HPDE6-E6E7 (cell line): Measurements from ENCODE around the gene UNC13C.

Experiments used
- DNase-seq: peaks from one replicate; pipeline ENCODE4 v3.0.0; 2011; ENCODE audit warnings: missing footprints; ENCODE audit errors: extremely low spot score

The UNC13C gene

DNA sequence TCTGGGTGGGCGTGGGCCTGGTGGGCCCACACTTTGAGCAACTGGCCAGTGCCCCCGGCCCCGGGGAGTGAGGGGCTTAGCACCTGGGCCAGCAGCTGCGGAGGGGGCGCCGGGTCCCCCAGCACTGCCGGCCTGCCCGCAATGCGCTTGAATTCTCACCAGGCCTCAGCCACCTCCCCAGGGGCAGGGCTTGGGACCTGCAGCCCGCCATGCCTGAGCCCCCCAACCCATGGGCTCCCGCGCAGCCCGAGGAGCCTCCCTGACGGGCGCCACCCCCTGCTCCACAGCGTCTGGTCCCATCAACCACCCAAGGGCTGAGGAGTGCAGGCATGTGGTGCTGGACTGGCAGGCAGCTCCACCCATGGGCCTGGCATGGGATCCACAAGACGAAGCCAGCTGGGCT, 484.3 kb downstream of the UNC13C start:
- no peak for DNase-seq

DNA sequence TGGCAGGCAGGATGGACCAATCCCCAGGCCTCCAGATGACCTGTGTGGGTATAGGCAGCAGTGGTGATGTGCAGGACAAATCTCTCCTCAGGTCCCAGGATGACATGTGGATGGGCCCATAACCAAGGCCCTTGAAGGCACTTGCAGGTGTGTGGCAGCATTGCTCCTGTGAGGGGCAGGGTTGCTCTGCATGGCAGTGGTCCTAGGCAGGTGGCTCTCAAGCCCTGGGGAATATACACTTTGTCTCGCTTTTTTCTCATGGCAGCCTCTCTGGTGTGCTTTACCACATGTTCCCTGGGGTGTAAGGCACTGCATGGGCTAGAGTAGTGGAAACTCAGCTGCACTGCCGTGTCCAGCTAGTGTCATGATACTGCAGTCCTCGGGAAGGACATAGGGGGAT, 503.6 kb downstream of the UNC13C start:
- DNase-seq: no peak

DNA sequence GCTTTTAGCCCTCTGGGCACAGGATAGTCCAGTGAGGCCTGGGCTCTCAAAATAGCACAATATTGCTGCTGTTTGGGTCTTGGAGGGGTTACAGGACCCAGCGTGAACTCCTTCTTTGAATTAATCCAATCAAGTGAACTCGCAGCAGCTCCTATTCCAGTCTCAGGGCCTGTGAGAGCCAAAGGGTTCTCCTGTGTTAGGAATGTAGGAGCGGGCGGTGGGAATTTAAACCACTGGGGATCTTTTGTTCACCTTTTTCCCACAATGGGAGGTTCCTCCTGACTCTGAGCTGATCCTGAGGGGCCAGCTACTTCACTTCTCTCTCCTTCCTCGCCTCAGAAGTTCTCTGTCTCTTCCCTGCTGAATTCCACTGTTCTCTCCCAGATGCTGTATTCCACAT, 504.0 kb downstream of the UNC13C start:
- no peak for DNase-seq

DNA sequence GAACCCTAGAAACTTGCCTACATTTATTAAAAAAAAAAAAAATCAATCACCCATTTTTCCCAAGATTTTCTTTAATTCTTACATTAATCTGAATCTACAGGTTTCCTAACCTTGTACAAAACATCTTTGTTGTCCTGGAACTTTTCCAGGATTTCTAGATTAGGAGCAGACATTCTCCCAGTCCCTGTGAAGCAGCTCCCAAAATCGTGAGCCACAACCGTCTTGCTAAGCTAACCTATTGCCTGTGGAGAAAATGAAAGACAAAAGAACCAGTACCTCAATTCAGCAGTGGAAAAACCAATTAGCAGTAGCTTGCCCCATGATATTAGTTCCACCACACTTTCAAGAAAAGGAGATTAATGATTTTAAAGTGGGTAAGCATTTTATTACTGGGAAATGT, 522.1 kb downstream of the UNC13C start:
- DNase-seq: no peak

DNA sequence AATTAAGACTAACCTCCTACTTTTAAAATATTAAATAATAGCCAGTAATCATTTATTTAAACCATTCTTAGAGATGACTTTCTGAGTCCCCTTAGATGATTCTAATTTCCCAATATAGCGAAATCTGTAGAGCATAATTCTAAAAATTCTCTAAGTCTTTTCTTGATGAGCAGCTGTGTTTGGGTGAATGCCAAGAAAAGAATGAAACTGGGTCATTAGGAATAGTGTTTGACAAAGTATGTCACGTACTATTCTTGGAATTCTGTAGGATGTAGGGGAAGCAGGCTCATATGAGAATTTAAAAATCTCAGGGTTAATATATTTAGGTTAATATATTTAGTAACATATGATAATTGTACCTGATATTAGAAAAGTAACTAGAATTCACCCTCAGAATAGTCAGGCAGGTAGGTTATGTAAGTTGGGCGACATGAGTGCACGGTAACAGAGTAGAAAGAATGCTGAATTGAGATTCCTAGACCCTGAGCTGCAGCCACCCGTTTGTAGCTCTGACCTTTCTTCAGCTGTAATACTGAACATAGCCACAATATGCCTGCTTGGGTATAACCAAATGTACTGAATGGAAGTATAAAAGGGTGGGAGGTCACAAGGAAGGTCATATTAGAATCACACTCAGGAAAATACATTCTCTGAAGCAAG, 524.3 kb downstream of the UNC13C start:
- no peak for DNase-seq

DNA sequence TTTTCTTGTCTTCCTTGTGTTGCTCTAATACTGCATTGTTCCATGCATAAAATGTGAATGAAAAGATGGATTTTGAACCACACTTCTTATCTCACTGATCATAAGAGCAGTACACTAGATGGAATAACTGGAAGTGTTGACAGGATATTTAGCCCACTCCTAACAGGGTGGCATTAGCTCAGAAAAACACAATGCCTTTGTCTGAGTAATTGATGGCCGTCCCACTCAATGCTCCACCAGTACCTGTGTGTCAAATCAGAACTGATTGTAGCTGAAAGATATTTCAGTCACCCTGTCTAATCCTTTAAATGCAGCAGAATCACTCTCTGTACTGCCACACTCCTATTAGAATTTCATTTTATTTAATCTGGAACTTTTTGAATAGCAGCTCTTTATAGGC, 526.5 kb downstream of the UNC13C start:
- no peak for DNase-seq

DNA sequence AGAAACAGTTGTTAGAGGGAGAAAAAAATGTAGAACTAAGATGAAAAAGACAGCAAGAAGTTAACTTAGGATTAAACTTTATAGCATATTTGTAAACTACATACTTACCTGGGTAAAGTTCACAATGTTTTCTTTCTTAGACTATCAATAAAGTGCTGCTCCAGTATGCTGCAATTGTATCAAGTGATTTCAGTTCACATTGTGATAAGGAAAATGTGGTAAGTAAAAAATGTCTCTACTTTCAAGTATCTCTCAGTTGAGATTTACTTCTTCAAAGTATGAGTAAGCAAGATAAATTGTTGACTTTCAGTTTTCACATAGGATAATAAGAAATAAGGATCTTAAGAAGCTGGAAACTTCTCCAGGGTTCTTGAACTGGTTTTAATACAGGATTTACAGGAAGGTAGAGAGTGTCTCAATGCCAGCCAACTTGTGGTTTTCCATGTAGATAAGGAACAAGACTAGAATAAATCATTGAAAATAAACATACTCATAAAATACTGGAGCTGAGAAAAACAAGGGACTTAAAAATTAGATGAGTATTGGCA, 528.8 kb downstream of the UNC13C start:
- DNase-seq: no peak

DNA sequence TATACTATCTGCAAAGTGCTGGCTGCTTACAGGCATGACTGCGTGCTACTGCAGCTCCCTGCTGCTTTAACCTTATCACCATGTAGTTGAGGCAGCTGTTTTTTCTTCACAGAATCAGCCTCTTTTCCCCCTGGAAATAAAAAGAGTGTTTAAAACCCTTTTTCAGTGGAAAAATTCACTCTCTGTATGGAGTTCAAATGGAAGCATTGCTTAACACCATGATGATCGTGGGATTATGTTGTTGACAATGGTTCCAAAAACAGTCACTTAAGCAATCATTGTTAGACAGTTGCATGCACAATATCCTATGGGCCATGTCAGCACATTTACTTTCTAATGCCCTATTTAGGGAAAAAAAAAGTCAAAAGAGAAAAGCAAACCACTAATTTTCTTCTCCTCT, 536.4 kb downstream of the UNC13C start:
- DNase-seq: no peak

DNA sequence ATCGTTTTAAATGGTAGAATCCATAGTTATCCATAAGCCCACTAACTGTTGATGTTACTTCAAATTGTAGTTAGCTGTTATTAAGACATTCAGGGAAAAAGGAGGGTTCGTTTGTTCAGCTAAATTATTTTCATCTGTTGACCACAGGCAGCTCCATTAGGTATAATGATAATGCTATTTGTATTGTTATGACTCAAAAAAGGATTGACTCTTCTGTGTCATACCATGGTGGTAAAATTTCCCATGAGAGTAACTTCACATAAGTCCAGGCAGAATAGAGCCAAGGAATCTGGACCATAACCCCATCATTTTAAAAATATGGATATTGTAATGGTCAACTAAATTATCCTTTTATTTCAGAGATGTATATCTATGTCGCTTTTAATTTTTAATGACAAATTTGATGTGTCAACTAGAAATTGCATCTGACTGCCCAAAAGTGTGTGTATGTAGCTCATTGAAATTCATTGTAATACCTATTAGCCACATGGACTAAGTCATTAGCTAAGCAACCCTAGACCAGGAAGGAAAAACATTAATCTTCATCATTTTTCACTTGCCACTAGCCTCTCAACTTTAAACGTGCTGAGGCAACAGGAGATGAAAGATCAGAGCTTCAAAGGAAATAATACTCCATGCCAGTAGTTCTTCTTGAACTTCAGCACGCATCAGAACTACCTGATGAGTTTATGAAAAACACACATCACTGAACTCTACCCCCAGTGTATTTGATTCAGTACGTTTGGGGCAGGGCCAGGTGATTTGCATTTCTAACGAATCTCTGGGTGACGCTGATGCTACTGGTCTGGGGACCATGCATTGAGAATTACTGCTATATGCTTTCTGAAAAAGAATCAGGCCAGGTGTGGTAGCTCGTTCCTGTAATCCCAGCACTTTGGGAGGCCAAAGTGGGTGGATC, 537.7 kb downstream of the UNC13C start:
- no peak for DNase-seq

DNA sequence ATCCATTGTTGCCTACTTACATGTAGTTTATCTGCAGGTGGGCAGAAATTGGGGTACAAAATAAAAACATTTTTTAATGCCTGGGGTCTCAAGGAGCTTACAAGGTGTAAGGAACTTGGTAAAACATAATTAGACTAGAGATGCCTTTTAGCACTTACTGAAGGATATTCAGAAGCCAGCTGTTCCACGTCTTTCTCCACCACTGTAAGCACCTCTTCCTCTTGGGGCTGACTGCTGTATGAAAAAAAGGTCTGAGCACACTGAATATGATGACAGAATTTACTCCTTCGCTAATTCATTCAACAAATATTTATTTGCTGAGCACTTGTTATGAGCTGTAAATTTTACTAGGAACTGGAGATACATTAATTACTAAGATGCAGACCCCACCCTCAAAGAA, 539.1 kb downstream of the UNC13C start:
- no peak for DNase-seq

DNA sequence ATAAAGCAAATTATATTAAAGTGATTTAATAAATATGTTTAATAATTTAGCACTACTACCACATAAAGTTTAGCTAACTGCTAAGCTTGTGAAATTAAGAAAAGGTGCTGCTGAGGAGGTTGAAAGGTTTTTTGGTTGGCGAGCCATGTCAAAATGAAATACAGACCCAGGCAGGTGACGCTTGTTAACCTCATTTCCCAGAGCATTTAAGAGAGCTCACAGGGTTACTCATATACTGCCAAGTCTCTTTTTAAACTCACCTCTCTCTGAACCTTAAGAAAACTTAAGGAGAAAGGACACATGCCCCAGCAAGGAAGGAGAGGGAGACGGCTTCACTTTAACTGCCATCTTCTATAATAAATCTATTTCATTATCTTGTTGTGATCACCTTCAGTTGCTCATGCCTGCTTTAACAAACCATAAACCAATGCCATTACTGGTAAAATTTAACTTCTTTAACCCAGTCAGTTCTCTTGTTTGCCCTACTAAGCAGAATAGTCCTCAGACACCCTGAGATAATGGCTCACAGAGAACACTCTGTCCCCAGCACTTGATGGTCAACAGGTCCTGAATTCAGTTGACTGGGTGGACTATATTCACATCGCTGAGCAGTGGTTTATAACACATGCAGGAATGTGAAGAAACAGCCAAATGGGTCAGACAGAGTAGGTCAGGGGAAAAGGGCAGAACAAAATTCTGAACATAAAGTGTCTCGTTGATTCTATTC, 540.1 kb downstream of the UNC13C start:
- DNase-seq: no peak

DNA sequence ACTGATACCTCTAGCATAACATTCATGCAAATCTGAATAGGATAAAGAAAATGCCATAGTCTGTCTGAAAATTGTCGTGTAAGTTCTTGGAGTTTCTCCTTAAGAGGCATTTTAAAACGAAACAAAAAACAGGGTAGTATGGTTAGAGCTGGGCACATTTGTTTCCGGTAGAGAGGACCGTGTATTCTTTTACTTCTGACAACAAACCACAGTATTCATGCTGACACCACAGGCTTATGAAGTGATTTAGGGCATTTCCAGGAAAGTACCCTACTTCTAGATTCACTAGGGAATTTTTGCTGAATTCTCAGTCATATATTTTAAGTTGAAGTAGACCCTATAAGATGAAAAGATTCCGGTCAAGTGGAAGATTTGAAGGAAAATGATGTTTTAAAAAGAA, 541.3 kb downstream of the UNC13C start:
- DNase-seq: no peak

DNA sequence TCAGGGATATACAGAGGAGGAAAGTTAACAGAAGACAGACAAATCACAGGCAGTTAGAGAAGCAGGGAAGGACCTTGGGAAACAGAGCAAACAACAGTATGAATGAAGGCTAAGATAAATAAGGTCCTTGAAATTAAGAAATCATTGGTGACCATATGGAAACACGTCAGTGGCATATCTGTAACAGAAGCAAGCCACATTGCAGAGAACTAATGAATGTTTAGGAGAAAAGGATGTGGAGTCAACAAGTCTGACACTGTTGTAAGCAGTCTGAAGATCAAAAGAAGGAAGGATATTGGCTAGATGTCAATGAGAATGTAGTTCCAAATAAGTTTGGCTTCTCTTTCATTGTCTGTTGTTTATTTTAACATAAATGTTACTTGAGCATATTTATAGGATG, 542.4 kb downstream of the UNC13C start:
- DNase-seq: no peak

DNA sequence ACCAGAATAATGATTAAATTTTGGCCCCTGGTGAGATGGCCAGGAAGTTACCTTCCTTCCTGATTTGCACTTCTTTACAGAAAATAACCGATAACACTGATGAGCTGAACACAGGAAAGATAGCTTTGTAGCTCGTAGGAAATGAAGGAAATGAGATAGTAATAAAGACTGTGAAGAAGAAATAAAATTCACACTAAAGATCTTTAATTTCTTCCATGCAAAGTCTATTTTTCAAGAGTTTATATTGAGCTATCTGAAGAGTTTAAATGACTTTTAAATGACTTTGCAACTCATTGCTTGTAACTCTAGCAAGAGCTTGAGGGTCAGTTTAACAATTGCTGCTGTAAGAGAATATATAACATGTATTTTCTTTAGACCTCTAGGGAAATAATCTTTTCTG, 543.0 kb downstream of the UNC13C start:
- no peak for DNase-seq

DNA sequence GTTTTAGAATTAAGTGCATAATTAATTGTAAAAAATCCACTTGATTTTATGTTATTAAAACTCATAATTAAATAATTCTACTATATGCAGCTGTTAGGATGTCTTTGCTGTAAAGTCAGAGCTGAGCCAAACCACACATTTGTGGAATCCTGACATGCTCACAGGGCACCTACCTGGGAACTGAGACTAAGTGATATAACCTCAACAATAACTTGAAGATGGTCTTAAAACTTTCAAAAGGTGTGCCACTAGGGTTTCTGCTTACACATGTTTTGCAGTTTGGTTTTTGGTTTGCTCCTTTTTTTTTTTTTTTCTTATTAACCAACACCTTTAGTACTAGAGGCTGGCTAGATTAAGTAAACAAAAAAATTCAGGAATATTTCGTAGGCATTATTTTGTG, 549.8 kb downstream of the UNC13C start:
- DNase-seq: no peak

DNA sequence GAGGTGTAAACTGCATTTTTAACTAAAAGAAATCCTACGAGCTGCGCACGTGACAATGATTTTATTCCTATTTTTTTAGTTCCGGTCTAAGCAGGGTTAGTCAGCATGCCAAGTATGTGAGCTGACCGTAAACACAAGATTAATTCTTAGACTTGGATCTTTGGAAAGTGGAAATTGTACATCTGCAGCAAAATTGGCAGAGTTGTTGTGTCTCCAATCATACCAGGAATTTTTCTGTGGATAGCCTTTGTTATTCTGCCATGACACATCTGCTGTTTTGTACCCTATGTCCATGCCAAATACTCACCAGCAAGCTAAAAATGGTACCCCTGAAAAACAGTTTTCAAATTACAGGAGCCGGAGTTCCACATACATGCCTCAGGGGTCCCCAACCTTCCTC, 562.5 kb downstream of the UNC13C start:
- DNase-seq: no peak

DNA sequence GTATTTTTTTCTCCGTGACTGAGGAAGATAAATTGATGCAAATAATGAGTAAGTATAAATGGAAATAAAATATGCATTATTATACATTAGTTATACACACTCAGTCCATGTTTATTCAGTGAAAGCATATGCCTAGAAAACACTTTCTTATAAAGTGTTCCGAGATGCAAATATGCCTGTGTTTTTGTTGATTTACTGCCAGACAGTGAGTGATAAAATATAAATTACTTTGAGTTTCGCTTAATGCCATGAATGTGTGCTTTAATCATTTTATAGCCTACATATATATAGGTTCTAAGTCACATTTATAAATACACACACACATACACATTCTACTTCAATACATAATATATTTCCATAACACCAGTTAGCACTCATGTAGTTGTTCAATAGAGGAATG, 569.2 kb downstream of the UNC13C start:
- no peak for DNase-seq

DNA sequence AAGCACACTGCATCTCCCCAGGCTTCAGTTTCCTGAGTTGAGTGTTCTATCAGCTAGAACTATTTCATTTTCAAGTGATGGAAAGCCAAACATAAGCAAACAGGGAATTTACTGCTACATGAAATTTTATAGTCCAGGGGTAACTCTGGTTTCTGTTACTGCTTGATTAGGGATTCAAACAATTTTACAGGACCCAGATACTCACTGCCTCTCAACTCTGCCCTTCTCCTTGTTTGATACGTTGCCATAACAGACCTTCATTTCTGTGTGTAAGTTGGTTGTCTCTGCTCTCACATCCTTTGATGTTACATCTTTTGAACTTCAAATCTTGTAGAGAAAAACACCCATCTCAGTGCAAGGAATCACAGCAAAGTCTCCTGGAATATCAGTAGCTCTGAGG, 572.7 kb downstream of the UNC13C start:
- no peak for DNase-seq

DNA sequence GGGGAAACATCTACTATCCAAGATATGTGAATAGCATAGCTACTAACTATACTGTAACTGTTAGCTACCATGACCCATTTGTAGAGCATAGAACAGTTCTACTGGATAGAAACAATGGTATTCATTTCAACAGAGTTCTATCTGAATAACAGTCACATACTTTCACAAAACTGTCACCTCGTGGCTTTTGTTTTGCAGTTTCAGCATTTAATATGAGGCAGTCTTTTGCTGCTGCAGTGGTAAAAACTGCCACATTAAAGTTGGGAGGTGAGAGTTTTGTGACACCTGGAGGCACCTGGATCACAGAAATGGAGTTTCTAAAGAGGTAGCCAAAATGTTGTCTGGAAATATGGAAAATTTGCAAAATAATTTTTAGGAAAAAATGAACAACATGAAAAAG, 578.0 kb downstream of the UNC13C start:
- DNase-seq: no peak

DNA sequence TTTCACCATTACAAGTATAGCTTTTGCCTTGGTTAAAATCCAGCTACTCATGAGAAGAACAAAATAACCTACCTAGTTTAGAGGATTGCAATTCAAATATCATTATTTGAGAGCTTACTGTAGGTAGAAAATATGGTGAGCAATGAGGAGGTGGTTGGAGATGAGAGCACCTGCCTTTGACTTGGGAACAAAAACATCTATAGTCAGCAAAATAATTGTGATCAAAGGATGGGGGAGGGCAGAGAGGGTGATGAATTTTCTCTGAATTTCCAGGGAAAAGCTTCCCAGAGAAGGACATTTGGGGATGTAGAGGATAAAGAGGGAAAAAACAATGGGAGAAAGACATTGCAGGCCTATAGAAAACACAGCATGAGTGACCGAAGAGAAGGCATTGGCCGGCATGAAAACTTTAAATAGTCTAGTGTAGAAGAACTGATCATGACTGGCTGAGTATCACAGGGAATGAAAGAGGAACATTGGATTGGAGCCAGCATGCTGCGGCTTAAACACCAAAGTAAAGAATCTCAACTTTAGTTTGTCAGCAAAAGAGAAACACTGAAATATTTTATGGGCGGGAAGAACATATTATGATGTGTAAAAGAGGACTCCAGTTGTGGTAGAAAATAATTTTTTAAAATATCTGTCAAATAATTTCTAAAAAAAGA, 581.3 kb downstream of the UNC13C start:
- no peak for DNase-seq

DNA sequence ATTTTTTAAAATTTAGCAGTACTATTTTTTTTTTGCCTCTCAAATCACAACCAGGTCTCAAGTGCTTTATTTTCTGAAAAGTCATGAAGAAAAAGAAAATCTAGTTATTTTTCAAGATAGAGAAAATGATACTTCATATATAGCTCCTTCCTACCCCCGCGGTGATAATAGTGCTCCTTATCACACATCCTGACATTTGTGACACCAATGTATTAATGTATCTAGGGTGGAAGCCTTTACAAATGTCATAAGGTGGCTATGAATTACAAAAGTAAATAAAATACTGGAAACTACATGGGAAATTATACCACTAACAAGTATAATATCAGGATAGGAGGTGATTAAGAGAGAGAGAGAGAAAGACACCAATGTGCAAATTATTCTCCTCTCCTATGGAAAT, 582.2 kb downstream of the UNC13C start:
- no peak for DNase-seq

DNA sequence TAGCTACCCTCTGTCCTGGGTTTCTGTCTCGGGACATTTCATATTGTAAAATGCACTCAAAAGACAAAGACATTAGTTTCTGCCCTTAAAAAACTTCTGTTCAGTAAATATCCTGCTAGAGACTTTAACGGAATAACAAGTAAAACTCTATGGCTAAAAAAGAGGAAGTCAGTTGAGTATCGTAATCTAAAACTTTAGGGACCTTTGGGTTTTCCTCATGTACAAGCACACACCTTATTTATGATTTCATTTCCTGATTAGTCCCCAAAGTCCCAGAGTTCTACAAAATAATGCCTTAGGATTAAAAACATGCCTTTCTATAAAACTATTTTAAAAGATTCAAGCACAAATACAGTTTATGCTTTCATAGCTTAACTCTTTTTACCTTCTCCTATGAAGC, 585.9 kb downstream of the UNC13C start:
- DNase-seq: no peak
